Gastroesophageal sphincter (tissue), 3 donors: ENCODE data around the gene ARPC5.

ENCODE experiments used
- EP300 ChIP-seq: sonication (generic); formaldehyde crosslinking; IDR thresholded peaks from one replicate; pipeline ENCODE4 v1.6.1; 2017; ENCODE audit warnings: antibody characterized with exemption, mild to moderate bottlenecking
- POLR2A ChIP-seq, 2 donors: fragments of 450-650 bp; IDR thresholded peaks; one replicate each; pipeline ENCODE4 v1.6.1; 2017; ENCODE audit warnings: antibody characterized with exemption in 2 of 2, mild to moderate bottlenecking in 2 of 2, moderate library complexity in 1 of 2
- POLR2AphosphoS5 ChIP-seq: sonication (generic); formaldehyde crosslinking; IDR thresholded peaks from one replicate; pipeline ENCODE4 v1.6.1; 2017; ENCODE audit warnings: antibody characterized with exemption
- TF ChIP-seq, protein P1 (sequence below), 4 experiments: fragments of 200-600 bp in 2 of 4; fragments of 450-650 bp in 2 of 4; sonication (generic) in 1 of 4; IDR thresholded peaks; one replicate each; pipeline ENCODE4 v1.5.1; 2017 to 2019; ENCODE audit warnings: antibody characterized with exemption in 4 of 4, mild to moderate bottlenecking in 2 of 4, moderate library complexity in 2 of 4

- no peak for TF ChIP-seq EP300
- TF ChIP-seq POLR2A (IDR thresholded peaks at IDR 0.05), result no peak
- TF ChIP-seq, protein P1, sequence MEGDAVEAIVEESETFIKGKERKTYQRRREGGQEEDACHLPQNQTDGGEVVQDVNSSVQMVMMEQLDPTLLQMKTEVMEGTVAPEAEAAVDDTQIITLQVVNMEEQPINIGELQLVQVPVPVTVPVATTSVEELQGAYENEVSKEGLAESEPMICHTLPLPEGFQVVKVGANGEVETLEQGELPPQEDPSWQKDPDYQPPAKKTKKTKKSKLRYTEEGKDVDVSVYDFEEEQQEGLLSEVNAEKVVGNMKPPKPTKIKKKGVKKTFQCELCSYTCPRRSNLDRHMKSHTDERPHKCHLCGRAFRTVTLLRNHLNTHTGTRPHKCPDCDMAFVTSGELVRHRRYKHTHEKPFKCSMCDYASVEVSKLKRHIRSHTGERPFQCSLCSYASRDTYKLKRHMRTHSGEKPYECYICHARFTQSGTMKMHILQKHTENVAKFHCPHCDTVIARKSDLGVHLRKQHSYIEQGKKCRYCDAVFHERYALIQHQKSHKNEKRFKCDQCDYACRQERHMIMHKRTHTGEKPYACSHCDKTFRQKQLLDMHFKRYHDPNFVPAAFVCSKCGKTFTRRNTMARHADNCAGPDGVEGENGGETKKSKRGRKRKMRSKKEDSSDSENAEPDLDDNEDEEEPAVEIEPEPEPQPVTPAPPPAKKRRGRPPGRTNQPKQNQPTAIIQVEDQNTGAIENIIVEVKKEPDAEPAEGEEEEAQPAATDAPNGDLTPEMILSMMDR (IDR thresholded peaks at IDR 0.05), result no peak
- TF ChIP-seq POLR2AphosphoS5, result no peak
Observed at GRCh38 chr1:183622013-183622412, 13.6 kb downstream of the ARPC5 start.
